A549 (cell line): Measurements from ENCODE around the gene CETP. TPM values are rescaled to one million over a fixed set of nuclear protein-coding genes. Genes with fewer than 3 reads are reported as not detected.

Source experiments
- ATAC-seq, 2 experiments: fragments of 200-7000 bp in 1 of 2; fragments of >200 bp in 1 of 2; cut with Nextera tagmentation in 1 of 2; cut with Tn5 transposase in 1 of 2; 3 replicates each; pipeline versions ENCODE4 v1.8.0 to v1.9.1; 2018 to 2020; ENCODE audit warnings: mild to moderate bottlenecking in 1 of 2, moderate library complexity in 1 of 2
- CTCF ChIA-PET: fragments of 300-600 bp; sonication (Branson Sonifier 250); formaldehyde crosslinking; extraction: SDS; loops from one replicate; lab custom pipeline; 2021; ENCODE audit warnings: antibody characterized with exemption, inconsistent platforms; lab: Yijun Ruan, JAX
- POLR2A ChIA-PET: fragments of 350-600 bp; formaldehyde crosslinking; extraction: SDS; loops from one replicate; lab custom pipeline; 2021; ENCODE audit warnings: antibody characterized with exemption, inconsistent platforms; lab: Yijun Ruan, JAX
- DNase-seq, 2 experiments: peaks; one replicate each; pipeline versions ENCODE4 v3.0.0 to v3.0.0-alpha.2; 2011 to 2016; ENCODE audit warnings: low read depth in 1 of 2, low spot score in 1 of 2
- FAIRE-seq: peaks from 2 replicates; lab custom pipeline; 2011; peaks lifted over from hg19 to GRCh38; lab: Jason Lieb, UNC
- H3K27ac ChIP-seq, 2 experiments: fragments of >200 bp; sonication (Bioruptor Twin); formaldehyde crosslinking; 3 replicates each; pipeline ENCODE4 v1.5.1; 2016 to 2017
- H3K4me1 ChIP-seq: fragments of >200 bp; sonication (Bioruptor Twin); formaldehyde crosslinking; 3 replicates; pipeline ENCODE4 v1.6.1; 2016
- H3K4me2 ChIP-seq: fragments of >200 bp; sonication (Bioruptor Twin); formaldehyde crosslinking; 3 replicates; pipeline ENCODE4 v1.6.1; 2016
- H3K4me3 ChIP-seq: fragments of >200 bp; sonication (Bioruptor Twin); formaldehyde crosslinking; 3 replicates; pipeline ENCODE4 v1.5.1; 2016
- H3K9me3 ChIP-seq: fragments of >200 bp; sonication (Bioruptor Twin); formaldehyde crosslinking; 3 replicates; pipeline ENCODE4 v1.6.1; 2016
- CEBPB ChIP-seq, 2 experiments: fragments of >200 bp in 1 of 2; sonication (Bioruptor Twin) in 1 of 2; formaldehyde crosslinking in 1 of 2; IDR thresholded peaks; 2 replicates each; pipeline ENCODE4 v1.6.1; 2012 to 2016
- EHF ChIP-seq: fragments of 250-450 bp; sonication (Bioruptor Pico); IDR thresholded peaks from 2 replicates; pipeline ENCODE4 v1.5.0; 2020; ENCODE audit warnings: mild to moderate bottlenecking
- FOSL2 ChIP-seq, 2 experiments: fragments of 450-650 bp in 1 of 2; fragments of >200 bp in 1 of 2; sonication (Bioruptor Twin) in 1 of 2; formaldehyde crosslinking; IDR thresholded peaks; 2 replicates each; pipeline versions ENCODE4 v1.5.0 to v1.6.1; 2016 to 2020; ENCODE audit warnings: mild to moderate bottlenecking in 1 of 2, moderate library complexity in 1 of 2
- FOXS1 ChIP-seq: fragments of 250-450 bp; sonication (Bioruptor Pico); IDR thresholded peaks from 2 replicates; pipeline ENCODE4 v1.5.0; 2020; ENCODE audit warnings: mild to moderate bottlenecking, moderate library complexity
- HDAC2 ChIP-seq: fragments of 200-600 bp; sonication (generic); IDR thresholded peaks from 2 replicates; pipeline ENCODE4 v1.6.1; 2016
- HEYL ChIP-seq: fragments of 250-450 bp; sonication (Bioruptor Pico); IDR thresholded peaks from 2 replicates; pipeline ENCODE4 v1.8.0; 2021; ENCODE audit warnings: mild to moderate bottlenecking, moderate library complexity
- KDM5A ChIP-seq: fragments of 200-600 bp; sonication (generic); IDR thresholded peaks from 2 replicates; pipeline ENCODE4 v1.6.1; 2016; ENCODE audit warnings: antibody characterized with exemption, mild to moderate bottlenecking
- POLR2A ChIP-seq: IDR thresholded peaks from 2 replicates; pipeline ENCODE4 v1.6.1; 2012; ENCODE audit warnings: mild to moderate bottlenecking, low read length
- RNF2 ChIP-seq: fragments of 200-600 bp; sonication (generic); IDR thresholded peaks from 2 replicates; pipeline ENCODE4 v1.6.1; 2016; ENCODE audit warnings: low read depth, mild to moderate bottlenecking, antibody characterized with exemption, moderate library complexity, borderline replicate concordance
- TFCP2L1 ChIP-seq: fragments of 250-450 bp; sonication (Bioruptor Pico); IDR thresholded peaks from 2 replicates; pipeline ENCODE4 v1.5.0; 2021; ENCODE audit warnings: mild to moderate bottlenecking
- TP53 ChIP-seq: fragments of 250-450 bp; sonication (Bioruptor Pico); IDR thresholded peaks from 2 replicates; pipeline ENCODE4 v1.5.0; 2021; ENCODE audit warnings: mild to moderate bottlenecking, moderate library complexity
- ZC3H11A ChIP-seq: fragments of 450-650 bp; IDR thresholded peaks from 2 replicates; pipeline ENCODE4 v1.6.1; 2014; ENCODE audit warnings: antibody characterized with exemption, mild to moderate bottlenecking
- ZNF302 ChIP-seq: fragments of 250-450 bp; sonication (Bioruptor Pico); IDR thresholded peaks from 2 replicates; pipeline ENCODE4 v1.9.0; 2021; ENCODE audit warnings: inconsistent platforms, mild to moderate bottlenecking, moderate library complexity
- ZSCAN20 ChIP-seq: fragments of 250-450 bp; sonication (Bioruptor Pico); IDR thresholded peaks from 2 replicates; pipeline ENCODE4 v1.8.0; 2022; ENCODE audit warnings: mild to moderate bottlenecking, moderate library complexity
- WGBS: methylation state at CpG from one replicate; pipeline ENCODE4 v1.1.6; 2017; ENCODE audit errors: missing lambda C conversion rate; 5-methylcytosine and 5-hydroxymethylcytosine counted together
- polyA plus RNA-seq, 4 experiments: library from polyadenylated mRNA; depleted of rRNA in 3 of 4; stranded (reverse); fragments of >200 nt; fragmentation: RNase III in 1 of 4; extraction: RNeasy Plus Mini Kit Qiagen cat#74134 plus additional on column Dnase treatment in 1 of 4; gene quantifications; 2 replicates in 3 of 4; 3 replicates in 1 of 4; pipeline ENCODE4 v1.2.3, GENCODE V29; 2011 to 2017
- TF ChIP-seq, protein P1 (sequence below): fragments of 250-450 bp; sonication (Bioruptor Pico); IDR thresholded peaks from 2 replicates; pipeline ENCODE4 v1.5.0; 2020; ENCODE audit warnings: low read depth, mild to moderate bottlenecking, moderate library complexity
- TF ChIP-seq, protein P2 (sequence below): fragments of >200 bp; sonication (Bioruptor Twin); formaldehyde crosslinking; IDR thresholded peaks from 3 replicates; pipeline ENCODE4 v1.6.1; 2016
- TF ChIP-seq, protein P3 (sequence below): IDR thresholded peaks from 2 replicates; pipeline ENCODE4 v1.6.1; 2012
- TF ChIP-seq, protein P4 (sequence below): fragments of >200 bp; sonication (Bioruptor Twin); formaldehyde crosslinking; IDR thresholded peaks from 3 replicates; pipeline ENCODE4 v1.5.1; 2016
- TF ChIP-seq, protein P5 (sequence below): fragments of 150-350 bp; IDR thresholded peaks from 2 replicates; pipeline ENCODE4 v1.6.1; 2014; ENCODE audit warnings: low read depth, mild to moderate bottlenecking, low read length

The CETP gene
- polyA plus RNA-seq, 2 of the 4 experiments (the other 2 are of a cell fraction), result not detected

DNA sequence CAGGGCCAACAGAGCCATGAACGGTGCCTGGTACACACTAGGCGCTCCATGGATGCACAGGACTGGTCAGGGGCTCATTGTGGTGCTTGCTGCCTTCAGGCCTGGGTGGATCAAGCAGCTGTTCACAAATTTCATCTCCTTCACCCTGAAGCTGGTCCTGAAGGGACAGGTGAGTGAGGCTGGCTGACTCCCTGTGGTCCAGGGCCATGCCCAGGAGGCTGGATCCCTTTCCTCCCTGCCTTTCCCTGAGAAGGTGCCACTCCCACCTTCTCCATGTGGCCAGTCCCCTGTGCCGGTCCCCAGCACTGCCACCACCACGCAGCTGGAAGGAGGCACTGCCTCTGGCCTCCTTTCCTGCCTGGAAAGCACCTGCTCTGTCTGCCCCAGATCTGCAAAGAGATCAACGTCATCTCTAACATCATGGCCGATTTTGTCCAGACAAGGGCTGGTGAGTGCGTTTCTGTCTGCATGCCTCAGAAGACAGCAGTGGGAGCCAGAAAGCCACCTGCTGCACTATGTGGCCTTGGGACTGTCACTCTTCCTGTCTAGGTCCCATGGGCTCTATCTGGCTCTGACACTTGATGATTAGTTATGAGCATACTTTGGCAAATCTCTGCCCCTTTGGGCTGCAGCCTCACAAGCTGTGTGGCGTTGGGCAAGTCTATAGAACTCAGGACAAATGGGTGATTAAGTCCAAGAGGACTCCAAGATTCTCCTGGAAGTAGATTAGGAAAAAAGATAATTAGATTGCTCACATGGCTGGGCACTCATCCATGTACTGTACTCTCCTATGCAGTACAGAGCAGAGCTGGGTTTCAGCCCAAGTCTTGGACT lies 9.4 kb downstream of the CETP start:
- no peak for FAIRE-seq
- 42% methylated on average over 8 of the region's 8 CpGs for WGBS
- ATAC-seq, result peak in 1 of 2 experiments; percentile 25; a peak in 2 of 6 replicates

DNA sequence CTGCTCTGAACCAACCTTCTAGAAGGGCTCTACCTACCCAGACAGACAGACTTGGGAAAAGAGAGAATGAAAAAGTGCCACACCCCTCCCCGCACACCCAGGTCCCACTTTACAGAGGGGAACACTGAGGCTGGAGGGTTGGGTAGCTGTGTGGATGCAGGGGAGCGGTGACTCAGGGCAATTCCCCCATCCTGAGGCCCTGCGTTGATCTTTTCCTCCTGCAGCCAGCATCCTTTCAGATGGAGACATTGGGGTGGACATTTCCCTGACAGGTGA lies 10.0 kb downstream of the CETP start:
- FAIRE-seq, result no peak
- TF ChIP-seq RNF2 (no peak), EHF (CRISPR knock-in tag) (no peak), ZSCAN20 (CRISPR knock-in tag) (no peak), POLR2A (no peak), FOXS1 (CRISPR knock-in tag) (no peak), KDM5A (no peak), HDAC2 (no peak), FOSL2 (IDR thresholded peaks at IDR 0.05) (no peak), FOSL2 (CRISPR knock-in tag; IDR thresholded peaks at IDR 0.05) (no peak), TFCP2L1 (CRISPR knock-in tag) (no peak), TP53 (CRISPR knock-in tag) (no peak), ZNF302 (CRISPR knock-in tag) (no peak)
- TF ChIP-seq, protein P1, sequence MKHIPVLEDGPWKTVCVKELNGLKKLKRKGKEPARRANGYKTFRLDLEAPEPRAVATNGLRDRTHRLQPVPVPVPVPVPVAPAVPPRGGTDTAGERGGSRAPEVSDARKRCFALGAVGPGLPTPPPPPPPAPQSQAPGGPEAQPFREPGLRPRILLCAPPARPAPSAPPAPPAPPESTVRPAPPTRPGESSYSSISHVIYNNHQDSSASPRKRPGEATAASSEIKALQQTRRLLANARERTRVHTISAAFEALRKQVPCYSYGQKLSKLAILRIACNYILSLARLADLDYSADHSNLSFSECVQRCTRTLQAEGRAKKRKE (CRISPR knock-in tag), result no peak
- TF ChIP-seq, protein P2, sequence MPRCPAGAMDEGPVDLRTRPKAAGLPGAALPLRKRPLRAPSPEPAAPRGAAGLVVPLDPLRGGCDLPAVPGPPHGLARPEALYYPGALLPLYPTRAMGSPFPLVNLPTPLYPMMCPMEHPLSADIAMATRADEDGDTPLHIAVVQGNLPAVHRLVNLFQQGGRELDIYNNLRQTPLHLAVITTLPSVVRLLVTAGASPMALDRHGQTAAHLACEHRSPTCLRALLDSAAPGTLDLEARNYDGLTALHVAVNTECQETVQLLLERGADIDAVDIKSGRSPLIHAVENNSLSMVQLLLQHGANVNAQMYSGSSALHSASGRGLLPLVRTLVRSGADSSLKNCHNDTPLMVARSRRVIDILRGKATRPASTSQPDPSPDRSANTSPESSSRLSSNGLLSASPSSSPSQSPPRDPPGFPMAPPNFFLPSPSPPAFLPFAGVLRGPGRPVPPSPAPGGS, result no peak
- Histone ChIP-seq H3K9me3 (no peaks in the 10 kb centered on the region), H3K27ac (no peak overlapping the region), H3K4me2 (no peak overlapping the region), H3K4me3 (no peak overlapping the region), H3K4me1 (no peaks in the 10 kb centered on the region; the same call in 2 of the 3 replicates)
- no peak for ATAC-seq
- no peak for DNase-seq
- ChIA-PET POLR2A (no interaction called here), CTCF (interaction anchor here (1.1 to 2.2 kb wide), 4 partner anchors 8 to 51 kb away, joined by 3 to 8 read pairs (median 4); partner anchors contain the start of gene CETP)
- WGBS, result 78% methylated on average over 3 of the region's 3 CpGs

More for the DNA sequence above, 9.4 kb downstream of the CETP start:
- H3K9me3 ChIP-seq, result no peaks in the 10 kb centered on the region
- H3K27ac ChIP-seq, result no peak overlapping the region
- no peak overlapping the region for H3K4me2 ChIP-seq
- ChIA-PET CTCF (interaction anchor here (0.9 to 2.2 kb wide), 7 partner anchors 8 to 113 kb away, joined by 3 to 7 read pairs (median 4); partner anchors contain the start of gene CETP), POLR2A (no interaction called here)
- H3K4me1 ChIP-seq, result no peaks in the 10 kb centered on the region; the same call in 2 of the 3 replicates
- no peak overlapping the region for H3K4me3 ChIP-seq
- no peak for TF ChIP-seq HEYL (CRISPR knock-in tag)
- TF ChIP-seq KDM5A, result no peak
- TF ChIP-seq, protein P3, sequence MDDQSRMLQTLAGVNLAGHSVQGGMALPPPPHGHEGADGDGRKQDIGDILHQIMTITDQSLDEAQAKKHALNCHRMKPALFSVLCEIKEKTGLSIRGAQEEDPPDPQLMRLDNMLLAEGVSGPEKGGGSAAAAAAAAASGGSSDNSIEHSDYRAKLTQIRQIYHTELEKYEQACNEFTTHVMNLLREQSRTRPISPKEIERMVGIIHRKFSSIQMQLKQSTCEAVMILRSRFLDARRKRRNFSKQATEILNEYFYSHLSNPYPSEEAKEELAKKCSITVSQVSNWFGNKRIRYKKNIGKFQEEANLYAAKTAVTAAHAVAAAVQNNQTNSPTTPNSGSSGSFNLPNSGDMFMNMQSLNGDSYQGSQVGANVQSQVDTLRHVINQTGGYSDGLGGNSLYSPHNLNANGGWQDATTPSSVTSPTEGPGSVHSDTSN, result no peak
- TF ChIP-seq ZC3H11A, result no peak
- TF ChIP-seq, protein P4, sequence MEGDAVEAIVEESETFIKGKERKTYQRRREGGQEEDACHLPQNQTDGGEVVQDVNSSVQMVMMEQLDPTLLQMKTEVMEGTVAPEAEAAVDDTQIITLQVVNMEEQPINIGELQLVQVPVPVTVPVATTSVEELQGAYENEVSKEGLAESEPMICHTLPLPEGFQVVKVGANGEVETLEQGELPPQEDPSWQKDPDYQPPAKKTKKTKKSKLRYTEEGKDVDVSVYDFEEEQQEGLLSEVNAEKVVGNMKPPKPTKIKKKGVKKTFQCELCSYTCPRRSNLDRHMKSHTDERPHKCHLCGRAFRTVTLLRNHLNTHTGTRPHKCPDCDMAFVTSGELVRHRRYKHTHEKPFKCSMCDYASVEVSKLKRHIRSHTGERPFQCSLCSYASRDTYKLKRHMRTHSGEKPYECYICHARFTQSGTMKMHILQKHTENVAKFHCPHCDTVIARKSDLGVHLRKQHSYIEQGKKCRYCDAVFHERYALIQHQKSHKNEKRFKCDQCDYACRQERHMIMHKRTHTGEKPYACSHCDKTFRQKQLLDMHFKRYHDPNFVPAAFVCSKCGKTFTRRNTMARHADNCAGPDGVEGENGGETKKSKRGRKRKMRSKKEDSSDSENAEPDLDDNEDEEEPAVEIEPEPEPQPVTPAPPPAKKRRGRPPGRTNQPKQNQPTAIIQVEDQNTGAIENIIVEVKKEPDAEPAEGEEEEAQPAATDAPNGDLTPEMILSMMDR, result no peak
- TF ChIP-seq CEBPB (IDR thresholded peaks at IDR 0.05), result no peak
- TF ChIP-seq, protein P5, sequence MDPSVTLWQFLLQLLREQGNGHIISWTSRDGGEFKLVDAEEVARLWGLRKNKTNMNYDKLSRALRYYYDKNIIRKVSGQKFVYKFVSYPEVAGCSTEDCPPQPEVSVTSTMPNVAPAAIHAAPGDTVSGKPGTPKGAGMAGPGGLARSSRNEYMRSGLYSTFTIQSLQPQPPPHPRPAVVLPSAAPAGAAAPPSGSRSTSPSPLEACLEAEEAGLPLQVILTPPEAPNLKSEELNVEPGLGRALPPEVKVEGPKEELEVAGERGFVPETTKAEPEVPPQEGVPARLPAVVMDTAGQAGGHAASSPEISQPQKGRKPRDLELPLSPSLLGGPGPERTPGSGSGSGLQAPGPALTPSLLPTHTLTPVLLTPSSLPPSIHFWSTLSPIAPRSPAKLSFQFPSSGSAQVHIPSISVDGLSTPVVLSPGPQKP, result no peak
- DNase-seq, result no peak
